HEK293T (cell line): ENCODE results near the gene APBB2.

Experiments
- ELF4 ChIP-seq: fragments of 450-650 bp; IDR thresholded peaks from 2 replicates; pipeline ENCODE4 v1.6.1; 2017; ENCODE audit warnings: antibody characterized with exemption
- FOXK2 ChIP-seq: fragments of 450-650 bp; IDR thresholded peaks from 2 replicates; pipeline ENCODE4 v1.6.1; 2016; ENCODE audit warnings: mild to moderate bottlenecking
- NFRKB ChIP-seq: fragments of 450-650 bp; IDR thresholded peaks from 2 replicates; pipeline ENCODE4 v1.6.1; 2016; ENCODE audit warnings: mild to moderate bottlenecking, moderate library complexity

DNA sequence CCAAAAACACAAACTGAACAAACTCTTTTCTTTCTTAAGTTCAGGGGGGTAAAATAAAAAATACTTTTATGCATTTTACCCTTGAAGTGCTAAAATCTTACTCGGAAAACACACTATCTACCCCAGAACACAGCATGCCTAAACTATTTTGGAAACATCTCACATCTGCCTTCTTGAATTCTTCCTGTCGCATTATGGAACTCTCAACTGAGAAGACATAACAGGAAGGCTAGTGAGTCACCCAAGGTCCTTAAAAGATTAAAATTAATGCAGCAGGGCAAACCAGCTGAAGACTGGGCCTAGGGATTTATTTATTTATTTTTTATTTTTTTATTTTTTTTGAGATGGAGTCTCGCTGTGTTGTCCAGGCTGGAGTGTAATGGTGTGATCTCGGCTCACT lies 208.2 kb downstream of the APBB2 start:
- no peak for TF ChIP-seq NFRKB
- no peak for TF ChIP-seq FOXK2
- TF ChIP-seq ELF4, result no peak
